C4-2B (cell line): ENCODE data around the gene CDKN2A.

ENCODE experiments used
- H3K27ac ChIP-seq: fragments of 450-650 bp; 2 replicates; pipeline ENCODE4 v1.5.1; 2017
- ZFX ChIP-seq: fragments of 450-650 bp; IDR thresholded peaks from 2 replicates; pipeline ENCODE4 v1.6.1; 2017
- TF ChIP-seq, protein P1 (sequence below): fragments of 450-650 bp; conservative IDR thresholded peaks from 2 replicates; pipeline ENCODE4 v1.5.1; 2017; ENCODE audit warnings: mild to moderate bottlenecking

The CDKN2A gene

DNA sequence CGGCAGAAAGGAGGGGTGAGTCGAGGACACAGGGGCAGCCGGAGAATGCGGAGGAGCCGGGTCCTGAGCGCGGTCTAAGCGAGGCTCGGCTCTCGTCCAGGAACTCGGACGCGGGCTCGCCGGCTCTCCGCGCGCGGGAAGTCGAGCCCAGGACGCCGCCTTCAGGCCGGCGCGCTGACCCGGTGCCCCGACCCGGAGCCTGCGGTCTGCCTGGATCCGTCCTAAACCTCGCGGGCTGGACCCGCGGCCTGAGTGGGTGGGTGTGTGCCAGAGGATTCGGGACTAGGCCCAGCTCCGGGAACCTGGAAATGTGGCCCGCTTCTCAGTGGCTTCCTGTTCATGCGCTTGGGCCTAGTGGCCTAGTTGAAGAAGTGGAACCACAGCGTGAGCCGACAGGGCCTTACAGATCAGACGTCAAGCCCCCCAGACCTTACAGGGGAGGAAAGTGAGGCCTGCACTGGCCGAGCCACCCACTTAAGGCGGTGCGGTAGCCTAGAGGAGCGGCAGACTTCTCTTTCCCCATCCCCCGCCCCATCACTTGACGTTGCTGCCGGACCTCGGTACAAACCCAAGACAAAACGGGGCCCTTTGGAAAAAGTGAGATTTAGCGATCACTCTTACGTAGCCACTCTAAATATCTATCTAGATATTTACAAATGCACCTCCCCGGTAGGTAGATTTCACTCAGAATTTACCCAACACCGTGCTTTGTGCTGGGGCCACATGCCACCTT lies 1.6 kb upstream of the CDKN2A start:
- TF ChIP-seq, protein P1, sequence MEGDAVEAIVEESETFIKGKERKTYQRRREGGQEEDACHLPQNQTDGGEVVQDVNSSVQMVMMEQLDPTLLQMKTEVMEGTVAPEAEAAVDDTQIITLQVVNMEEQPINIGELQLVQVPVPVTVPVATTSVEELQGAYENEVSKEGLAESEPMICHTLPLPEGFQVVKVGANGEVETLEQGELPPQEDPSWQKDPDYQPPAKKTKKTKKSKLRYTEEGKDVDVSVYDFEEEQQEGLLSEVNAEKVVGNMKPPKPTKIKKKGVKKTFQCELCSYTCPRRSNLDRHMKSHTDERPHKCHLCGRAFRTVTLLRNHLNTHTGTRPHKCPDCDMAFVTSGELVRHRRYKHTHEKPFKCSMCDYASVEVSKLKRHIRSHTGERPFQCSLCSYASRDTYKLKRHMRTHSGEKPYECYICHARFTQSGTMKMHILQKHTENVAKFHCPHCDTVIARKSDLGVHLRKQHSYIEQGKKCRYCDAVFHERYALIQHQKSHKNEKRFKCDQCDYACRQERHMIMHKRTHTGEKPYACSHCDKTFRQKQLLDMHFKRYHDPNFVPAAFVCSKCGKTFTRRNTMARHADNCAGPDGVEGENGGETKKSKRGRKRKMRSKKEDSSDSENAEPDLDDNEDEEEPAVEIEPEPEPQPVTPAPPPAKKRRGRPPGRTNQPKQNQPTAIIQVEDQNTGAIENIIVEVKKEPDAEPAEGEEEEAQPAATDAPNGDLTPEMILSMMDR: peak; percentile 65
- peak; percentile 81 for TF ChIP-seq ZFX
- peak overlapping the region; percentile 84 for H3K27ac ChIP-seq

DNA sequence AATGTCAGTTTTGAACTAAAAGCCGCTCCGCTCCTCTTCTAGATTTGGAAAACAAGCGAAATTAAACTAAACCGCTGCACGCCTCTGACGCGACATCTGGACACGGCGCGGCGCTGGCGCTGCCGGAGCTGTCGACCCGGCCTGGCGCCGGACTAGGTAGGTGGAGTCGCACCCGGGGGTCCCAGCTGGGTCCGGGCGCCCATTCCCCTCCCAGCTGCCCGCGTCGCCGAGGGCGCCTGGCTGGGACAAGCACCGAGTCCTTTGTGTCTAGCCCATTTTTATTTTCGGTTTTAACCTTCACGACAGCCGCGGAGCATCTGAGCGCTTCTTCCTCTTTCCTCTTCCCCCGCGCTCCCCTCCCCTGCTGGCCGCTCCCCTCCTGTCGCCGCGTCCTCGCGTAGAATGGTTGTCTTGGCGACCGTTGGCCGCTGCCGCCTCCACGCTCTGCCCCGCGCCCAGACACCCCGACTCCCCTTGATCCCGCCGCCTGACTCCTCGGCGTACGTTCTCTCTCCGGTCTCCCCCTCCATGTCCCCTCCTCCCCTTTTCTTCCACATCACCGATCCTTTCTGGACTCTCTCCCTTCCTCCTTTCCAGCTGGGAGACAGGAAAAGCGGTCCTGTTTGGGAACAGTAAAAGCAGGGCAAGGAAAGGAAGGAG lies 944 bp upstream of the CDKN2A start:
- H3K27ac ChIP-seq: peak overlapping the region; percentile 84
- no peak for TF ChIP-seq ZFX
- TF ChIP-seq, protein P1: no peak

DNA sequence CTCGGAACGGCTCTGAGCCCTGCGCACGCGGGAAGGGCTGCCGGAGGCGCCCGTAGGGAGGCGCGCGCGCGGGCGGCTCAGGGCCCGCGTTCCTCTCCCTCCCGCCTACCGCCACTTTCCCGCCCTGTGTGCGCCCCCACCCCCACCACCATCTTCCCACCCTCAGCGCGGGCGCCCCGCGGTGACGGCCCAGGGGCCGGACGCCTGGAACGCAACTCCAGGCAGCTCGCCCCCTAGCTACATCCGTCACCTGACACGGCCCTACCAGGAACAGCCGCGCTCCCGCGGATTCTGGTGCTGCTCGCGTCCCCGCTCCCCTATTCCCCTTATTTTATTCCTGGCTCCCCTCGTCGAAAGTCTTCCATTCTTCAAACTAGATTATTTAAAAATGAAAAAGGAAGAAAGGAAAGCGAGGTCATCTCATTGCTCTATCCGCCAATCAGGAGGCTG lies 389 bp upstream of the CDKN2A start, which contains the start of gene CDKN2B-AS1:
Gene CDKN2B-AS1 (plus strand): TSS at position 236 of the 450 bp plus-strand sequence.
- H3K27ac ChIP-seq: peak within 1 kb of the TSS; percentile 84
- TF ChIP-seq ZFX: no peak
- TF ChIP-seq, protein P1: peak; percentile 22

DNA sequence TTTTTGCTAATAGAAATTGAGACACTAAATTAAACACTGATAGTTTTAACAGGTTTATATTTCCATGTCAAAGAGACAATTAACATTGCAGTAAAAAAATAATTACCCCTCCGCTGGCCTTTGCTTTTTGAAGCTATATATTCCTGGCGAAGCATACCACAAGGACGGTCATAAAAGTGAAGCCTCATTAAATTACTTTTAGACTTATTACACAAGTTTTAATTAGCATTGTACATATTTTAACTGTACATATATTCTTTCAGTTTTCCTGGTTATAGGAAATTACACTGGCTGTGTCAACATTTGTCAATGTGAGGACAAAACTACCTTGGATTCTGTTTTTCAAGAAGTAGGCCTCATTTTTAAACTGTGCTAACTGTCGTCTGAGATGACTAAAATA lies 1.2 kb downstream of the CDKN2A start:
- TF ChIP-seq, protein P1: no peak
- no peak for TF ChIP-seq ZFX
- H3K27ac ChIP-seq: peak overlapping the region; percentile 84

DNA sequence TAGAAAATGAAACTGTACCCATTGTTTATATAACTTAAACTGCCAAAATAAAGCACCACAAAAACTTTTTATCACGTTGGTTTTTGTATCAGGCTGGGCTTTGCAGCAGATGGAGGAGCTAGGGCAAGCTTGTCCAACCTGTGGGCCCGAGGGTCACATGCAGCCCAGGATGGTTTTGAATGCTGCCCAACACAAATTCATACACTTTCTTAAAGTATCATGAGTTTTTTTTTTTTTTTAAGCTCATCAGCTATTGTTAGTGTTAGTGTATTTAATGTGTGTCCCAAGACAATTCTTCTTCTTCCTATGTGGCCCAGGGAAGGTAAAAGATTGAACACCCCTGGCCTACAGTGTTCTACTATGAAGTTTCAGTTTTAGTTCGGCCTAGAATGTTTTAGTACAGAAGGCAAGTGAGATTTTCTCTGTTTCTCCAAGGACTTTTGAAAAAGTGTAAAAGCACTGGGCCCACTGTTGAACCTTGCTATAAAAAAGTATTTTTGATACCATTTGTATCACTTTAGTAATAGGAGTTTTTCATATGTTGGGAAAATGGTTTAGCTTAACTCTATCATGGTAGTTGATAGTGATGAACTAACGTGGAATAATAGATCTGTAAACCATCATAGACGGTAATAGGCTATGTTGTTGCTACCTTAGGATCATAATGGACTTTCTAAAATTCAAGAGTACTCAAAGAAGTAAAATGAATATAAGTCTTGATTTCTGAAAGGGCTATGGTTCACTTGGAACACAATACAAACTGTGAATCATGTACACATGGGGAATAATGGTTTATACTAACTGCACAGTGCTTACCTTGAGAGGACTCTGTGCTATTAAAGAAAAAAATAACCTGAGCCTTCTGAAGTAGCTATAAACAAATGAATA lies 2.9 kb downstream of the CDKN2A start:
- H3K27ac ChIP-seq: no peak overlapping the region
- TF ChIP-seq, protein P1: no peak
- no peak for TF ChIP-seq ZFX

DNA sequence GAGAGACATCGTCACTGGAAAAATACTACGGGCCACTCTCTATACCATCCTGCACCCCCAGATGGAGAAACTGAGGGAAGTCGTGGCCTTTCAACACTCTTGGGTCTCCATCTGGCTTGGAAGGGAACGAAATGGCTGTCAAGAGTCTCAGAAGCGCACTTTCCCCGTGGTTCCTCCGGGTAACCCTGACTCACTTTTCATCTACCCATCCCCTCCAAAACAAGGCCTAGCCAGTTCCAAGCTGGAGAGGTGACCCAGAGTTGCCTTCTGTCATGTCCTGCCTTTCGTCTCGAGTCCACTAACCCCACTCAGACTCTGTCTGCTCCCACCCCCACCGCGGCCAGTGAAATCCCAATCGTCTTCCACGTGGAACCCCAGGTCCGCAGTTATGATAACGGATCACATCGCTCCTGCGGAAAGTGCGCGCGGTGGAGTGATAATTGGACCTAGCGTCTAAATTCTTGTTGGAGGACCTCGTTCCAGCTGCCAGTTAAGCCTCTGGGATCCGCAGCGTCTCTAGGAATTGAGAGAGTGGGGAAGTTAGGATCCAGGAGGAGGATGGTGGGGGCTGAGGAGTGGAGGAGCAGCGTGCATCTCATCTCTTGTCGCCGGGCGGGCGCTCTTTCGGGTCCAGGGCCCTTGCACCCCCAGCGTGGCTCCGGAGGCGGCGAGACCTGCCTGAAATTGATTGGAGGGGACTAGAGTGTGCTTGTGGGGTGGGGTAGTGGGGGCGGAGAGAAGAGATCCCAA lies 4.6 kb downstream of the CDKN2A start:
- no peak overlapping the region for H3K27ac ChIP-seq
- TF ChIP-seq, protein P1: no peak
- TF ChIP-seq ZFX: no peak
